GM12878 (cell line): ENCODE measurements around the gene SMIM35. TPM values are rescaled to one million over a fixed set of nuclear protein-coding genes. Genes with fewer than 3 reads are reported as not detected.

ENCODE experiments used
- ATAC-seq: fragments of 200-7000 bp; cut with Tn5 transposase; 3 replicates; pipeline ENCODE4 v1.9.1; 2020; ENCODE audit warnings: mild to moderate bottlenecking, moderate library complexity
- Bru-seq: library from RNA; stranded (reverse); fragments of 400-500 nt; gene quantifications from one replicate; lab custom pipeline; 2021; lab: Mats Ljungman, UMichigan
- BruChase-seq, 2 experiments: library from RNA; stranded (reverse); fragments of 400-500 nt; gene quantifications; one replicate each; lab custom pipeline; 2021; lab: Mats Ljungman, UMichigan
- BruUV-seq: library from RNA; stranded (reverse); fragments of 400-500 nt; replicated peaks from 2 replicates; lab custom pipeline; 2021; lab: Mats Ljungman, UMichigan
- CTCF ChIA-PET: fragments of 300-600 bp; sonication (Branson Sonifier 250); formaldehyde crosslinking; extraction: SDS; loops from one replicate; lab custom pipeline; 2021; ENCODE audit warnings: inconsistent platforms; lab: Yijun Ruan, JAX
- POLR2A ChIA-PET: fragments of 350-600 bp; formaldehyde crosslinking; extraction: SDS; loops from one replicate; lab custom pipeline; 2021; ENCODE audit warnings: inconsistent platforms; lab: Charles Lee
- RAD21 ChIA-PET: fragments of 300-600 bp; sonication (Branson Sonifier 250); formaldehyde crosslinking; loops from one replicate; lab custom pipeline; 2023; ENCODE audit warnings: antibody characterized with exemption; ENCODE audit not compliant: unreplicated experiment; lab: Charles Lee
- SMC1A ChIA-PET: fragments of 300-600 bp; sonication (Branson Sonifier 250); formaldehyde crosslinking; loops from one replicate; lab custom pipeline; 2023; ENCODE audit not compliant: unreplicated experiment, uncharacterized antibody; lab: Charles Lee
- DNase-seq: peaks from one replicate; pipeline ENCODE4 v3.0.0-alpha.2; 2011; ENCODE audit warnings: low read depth, low spot score
- FAIRE-seq: peaks from 3 replicates; lab custom pipeline; 2011; peaks lifted over from hg19 to GRCh38; lab: Jason Lieb, UNC
- H2AFZ ChIP-seq: 2 replicates; pipeline ENCODE4 v1.6.0; 2011; ENCODE audit warnings: low read depth, low read length, control low read depth; ENCODE audit not compliant: control insufficient read depth
- H3K27ac ChIP-seq: 2 replicates; pipeline ENCODE4 v1.5.1; 2011; ENCODE audit warnings: control low read depth; ENCODE audit not compliant: control insufficient read depth, insufficient read depth
- H3K27me3 ChIP-seq, 2 experiments: replicated peaks in 1 of 2; 2 replicates each; pipeline versions ENCODE4 v1.6.0 to v1.6.1; 2011; ENCODE audit warnings: low read length in 1 of 2; ENCODE audit not compliant: control insufficient read depth in 2 of 2, insufficient read depth in 2 of 2
- H3K36me3 ChIP-seq, 2 experiments: 2 replicates each; pipeline ENCODE4 v1.5.1; 2011; ENCODE audit warnings: low read length in 1 of 2; ENCODE audit not compliant: control insufficient read depth in 2 of 2, insufficient read depth in 2 of 2
- H3K4me1 ChIP-seq: 2 replicates; pipeline ENCODE4 v1.6.1; 2011; ENCODE audit warnings: mild to moderate bottlenecking, low read length, moderate library complexity, mixed read lengths; ENCODE audit not compliant: control insufficient read depth, insufficient read depth
- H3K4me2 ChIP-seq: 2 replicates; pipeline ENCODE4 v1.6.0; 2011; ENCODE audit warnings: control low read depth; ENCODE audit not compliant: control insufficient read depth, insufficient read depth
- H3K4me3 ChIP-seq: fragments of 200-600 bp; sonication (generic); 2 replicates; pipeline ENCODE4 v1.5.1; 2016
- H3K79me2 ChIP-seq: 2 replicates; pipeline ENCODE4 v1.6.0; 2011; ENCODE audit warnings: low read length; ENCODE audit not compliant: control insufficient read depth, insufficient read depth
- H3K9ac ChIP-seq: 2 replicates; pipeline ENCODE4 v1.8.0; 2011; ENCODE audit warnings: low read length, control low read depth, mixed read lengths; ENCODE audit not compliant: control insufficient read depth, insufficient read depth
- H3K9me3 ChIP-seq: replicated peaks from 3 replicates; pipeline ENCODE4 v1.5.1; 2011; ENCODE audit warnings: mild to moderate bottlenecking, low read length; ENCODE audit not compliant: control insufficient read depth, insufficient read depth
- H4K20me1 ChIP-seq: 2 replicates; pipeline ENCODE4 v1.6.0; 2011; ENCODE audit not compliant: control insufficient read depth, insufficient read depth
- SIN3A ChIP-seq: IDR thresholded peaks from 2 replicates; pipeline ENCODE4 v1.6.1; 2012; ENCODE audit warnings: low read depth, low read length, improper control_type of control experiment
- ZNF274 ChIP-seq: IDR thresholded peaks from one replicate; pipeline ENCODE4 v1.8.0; 2011; ENCODE audit not compliant: insufficient read length, insufficient read depth
- WGBS: methylation state at CpG from one replicate; pipeline ENCODE4 v1.1.6; 2016; ENCODE audit warnings: low lambda C conversion rate; ENCODE audit not compliant: insufficient replicate concordance, insufficient coverage; ENCODE audit errors: missing lambda C conversion rate; 5-methylcytosine and 5-hydroxymethylcytosine counted together
- in situ Hi-C: fragments of 300-500 bp; cut with MboI; formaldehyde crosslinking; loops from 9 replicates; pipeline ENCODE4 v1.14.3; 2018; ENCODE audit warnings: mixed read lengths
- intact Hi-C: fragments of 100-400 bp; cut with micrococcal nuclease; formaldehyde crosslinking; loops from one replicate; pipeline ENCODE4 v1.14.2; 2022; ENCODE audit not compliant: unreplicated experiment
- long read RNA-seq, 2 experiments: library from polyadenylated mRNA; unstranded; transcript quantifications; one replicate each; pipeline ENCODE4 v2.0.0, GENCODE V29; 2019 to 2020
- polyA minus RNA-seq, 3 experiments: library from RNA; depleted of rRNA, polyadenylated mRNA; stranded (reverse); fragments of >200 nt; gene quantifications; 2 replicates each; pipeline ENCODE4 v1.2.3, GENCODE V29; 2011
- polyA plus RNA-seq, 11 experiments: library from polyadenylated mRNA; depleted of rRNA in 4 of 11; unstranded in 6 of 11; stranded (reverse) in 5 of 11; fragments of >200 nt; fragmentation: Nextera tagmentation in 4 of 11; fragmentation: Illumina TruSeq in 1 of 11; extraction: Ambion mirVana in 4 of 11; extraction: Trizol in 1 of 11; gene quantifications; 1 replicate in 1 of 11; 2 replicates in 10 of 11; pipeline versions ENCODE4 v1.2.1 to v1.2.3, GENCODE V29; 2011 to 2016; ENCODE audit warnings: inconsistent platforms in 2 of 11, missing spikeins in 2 of 11, low read depth in 1 of 11
- total RNA-seq, 4 experiments: library from RNA; depleted of rRNA in 3 of 4; stranded (reverse); fragments of >200 nt in 3 of 4; fragmentation: Illumina TruSeq in 1 of 4; extraction: Trizol in 1 of 4; gene quantifications; 2 replicates each; pipeline versions ENCODE4 v1.2.1 to v1.2.3, GENCODE V29; 2013 to 2021

SMIM35 gene
- 0.27 and 0.65 TPM in 2 replicates for total RNA-seq (2013; cell fraction: nucleolus; rRNA removed)
- total RNA-seq (2014; rRNA removed) (not detected in 2 replicates), total RNA-seq (2014; rRNA removed; fragmentation: Illumina TruSeq; extraction: Trizol) (not detected in 2 replicates), total RNA-seq (2021) (not detected in 2 replicates), polyA plus RNA-seq (2011; rRNA removed) (0.82 and 1.1 TPM in 2 replicates), polyA plus RNA-seq (2014; fragmentation: Illumina TruSeq; extraction: Trizol) (0.12 TPM in 1 of 2 replicates, not detected in the other), polyA plus RNA-seq (2014; fragmentation: Nextera tagmentation; extraction: Ambion mirVana) (under 1 TPM; 0.02 to 0.03 TPM), polyA plus RNA-seq (2014; rRNA removed) (0.05 TPM in 1 of 2 replicates, not detected in the other), polyA plus RNA-seq (2016; fragmentation: Nextera tagmentation; extraction: Ambion mirVana) (not detected), polyA minus RNA-seq (2011; rRNA and poly(A)+ RNA removed) (0.36 and 0.59 TPM in 2 replicates), Bru-seq, nascent RNA (percentile 27 among the genes with signal in this experiment), BruChase-seq, experiment 1, labeled RNA remaining after a 6-hour chase (percentile 26 among the genes with signal in this experiment), BruChase-seq, experiment 2, labeled RNA remaining after a 2-hour chase (percentile 24 among the genes with signal in this experiment)
- not detected for polyA plus RNA-seq (2011; ENCODE audit: low read depth)
- 0.42 and 0.52 TPM in 2 replicates for polyA plus RNA-seq (2011; cell fraction: cytosol; rRNA removed)
- 1.3 TPM in 2 replicates for polyA plus RNA-seq (2011; cell fraction: nucleus; rRNA removed)
- 0.07 and 0.12 TPM in 2 replicates for polyA plus RNA-seq (2012)
- polyA minus RNA-seq (2011; cell fraction: cytosol; rRNA and poly(A)+ RNA removed) = 0.21 TPM in 1 of 2 replicates, not detected in the other
- polyA minus RNA-seq (2011; cell fraction: nucleus; rRNA and poly(A)+ RNA removed) = 0.12 and 0.48 TPM in 2 replicates
- long read RNA-seq, experiment 1, partial matches to known transcripts = 0 of 1 reads
- long read RNA-seq, experiment 1, other reads (novel, unspliced or antisense) = 1 of 1 reads
- long read RNA-seq, experiment 2 = 0 reads

DNA sequence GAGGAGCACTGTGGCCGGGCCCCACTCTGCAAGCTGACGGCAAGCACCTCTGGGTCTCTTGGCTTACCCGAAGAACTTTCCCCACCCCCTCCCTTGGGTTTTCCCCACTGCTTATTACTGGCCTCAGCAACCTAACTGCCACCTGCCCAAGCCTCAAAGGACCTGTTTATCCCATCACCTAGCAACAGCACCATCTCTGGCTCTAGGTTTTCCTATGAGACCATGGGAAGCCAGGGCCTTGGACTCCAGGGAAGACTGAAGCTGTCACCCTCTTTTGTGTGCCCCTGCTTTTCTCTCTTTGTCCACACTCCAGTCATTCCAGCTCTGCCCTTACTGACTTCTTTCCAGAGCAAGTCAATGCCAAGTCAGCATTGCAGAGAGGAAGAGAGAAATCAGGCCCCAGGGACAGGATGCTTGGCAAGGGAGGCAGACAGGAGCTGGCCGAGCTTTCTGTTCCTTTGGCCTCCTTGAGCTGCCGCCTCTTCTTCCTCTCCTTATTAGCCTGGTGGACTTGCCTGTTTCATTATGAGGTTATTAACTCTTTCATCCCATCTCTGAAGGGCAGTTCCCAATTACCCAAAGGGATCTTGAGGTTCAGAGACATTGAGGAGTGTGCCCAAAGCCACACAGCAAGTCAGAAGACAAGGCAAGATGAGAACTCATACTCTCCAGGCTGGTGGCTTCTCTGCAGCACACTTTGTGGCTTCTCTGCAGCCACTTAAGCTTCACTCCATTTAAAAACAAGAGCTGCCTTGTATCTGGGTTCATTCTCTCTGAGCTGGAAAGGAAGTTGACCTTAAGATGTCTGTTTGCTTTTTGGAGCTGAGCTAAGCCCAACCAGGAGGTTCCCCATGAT lies at the start of gene SMIM35:
Gene SMIM35, minus strand, starts transcription at position 51 of the 856 bp plus-strand sequence. CDS start 206 bp downstream, outside the sequence.
- ChIA-PET RAD21 (no interaction called here), SMC1A (interaction anchor here (0.6 to 1.2 kb wide), 3 partner anchors 9 to 100 kb away, joined by 3 to 4 read pairs (median 3); no protein-coding TSS in a partner anchor)
- Histone ChIP-seq H3K79me2 (no peaks in the 10 kb centered on the region), H3K4me2 (no peak within 1 kb of the TSS), H4K20me1 (no peaks in the 10 kb centered on the region), H3K27ac (no peak within 1 kb of the TSS), H3K36me3 (no peaks in the 10 kb centered on the region), H2AFZ (no peak within 1 kb of the TSS), H3K9me3 (peaks cover 19% of the 10 kb centered on the region; the same call in 2 of the 3 replicates)
- no TSS peak for BruUV-seq
- FAIRE-seq (no peak), ATAC-seq (peak; percentile 27; the same call in 2 of the 3 replicates), DNase-seq (no peak)
- in situ Hi-C loops = no loop called here
- 12% methylated on average over 5 of the region's 5 CpGs for WGBS
- TF ChIP-seq ZNF274 = peak; percentile 62
- no peak for TF ChIP-seq SIN3A
- TF ChIP-seq, all 136 proteins: peak for 1
- no peak within 1 kb of the TSS for H3K9ac ChIP-seq
- no peak within 1 kb of the TSS for H3K4me3 ChIP-seq
- no peaks in the 10 kb centered on the region for H3K4me1 ChIP-seq
- H3K27me3 ChIP-seq = no peaks in the 10 kb centered on the region
- intact Hi-C loops = no loop called here
- POLR2A ChIA-PET = no interaction called here
- CTCF ChIA-PET = interaction anchor here (0.6 to 1.1 kb wide), 3 partner anchors 31 to 90 kb away, joined by 3 read pairs; no protein-coding TSS in a partner anchor
